ENCODE measurements around the gene RBMS3.

Gene RBMS3

DNA sequence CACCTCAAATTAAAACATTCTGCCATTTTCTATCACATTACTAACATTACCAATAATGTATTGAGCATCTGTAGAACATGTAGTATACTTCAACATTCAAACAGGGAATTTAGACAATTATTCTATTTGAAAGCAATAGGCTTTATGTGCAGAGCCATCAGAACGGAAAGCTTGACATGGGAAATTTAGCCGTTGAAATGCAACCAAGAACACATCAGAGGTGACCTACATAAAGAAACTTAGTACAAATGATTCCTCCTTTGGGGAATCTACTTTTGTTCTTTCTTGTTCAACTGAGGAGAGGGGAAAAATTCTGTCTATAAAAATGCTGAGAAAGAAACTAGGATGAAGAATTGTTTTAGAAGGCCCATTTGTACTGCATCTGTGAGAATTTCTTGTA lies 38.6 kb upstream of the RBMS3 start:
- ChIA-PET POLR2A (interaction anchor here (0.7 kb wide), 1 partner anchor 14 kb away, joined by 3 read pairs; no protein-coding TSS in a partner anchor), CTCF (no interaction called here)
- DNase-seq (ENCODE audit: extremely low spot score) = no peak
- TF ChIP-seq NFRKB (IDR thresholded peaks at IDR 0.05) = no peak
- TF ChIP-seq CTBP1 (IDR thresholded peaks at IDR 0.05; ENCODE audit: borderline replicate concordance) = no peak
- TF ChIP-seq ELF4 (IDR thresholded peaks at IDR 0.05) = no peak
- no peak for TF ChIP-seq FOXK2 (IDR thresholded peaks at IDR 0.05)
- no peak for TF ChIP-seq HDGF (IDR thresholded peaks at IDR 0.05; ENCODE audit: borderline replicate concordance)
- no peak for TF ChIP-seq SP1 (IDR thresholded peaks at IDR 0.05)
- no peak for TF ChIP-seq BHLHE40 (IDR thresholded peaks at IDR 0.05; ENCODE audit: borderline replicate concordance)
- no peak for TF ChIP-seq SUZ12 (IDR thresholded peaks at IDR 0.05)
- TF ChIP-seq LEF1 (IDR thresholded peaks at IDR 0.05; ENCODE audit: borderline replicate concordance) = no peak
- TF ChIP-seq L3MBTL2 (conservative IDR thresholded peaks at IDR 0.05) = no peak
- TF ChIP-seq FOXA1 (IDR thresholded peaks at IDR 0.05) = no peak
- TF ChIP-seq FOXM1 (IDR thresholded peaks at IDR 0.05; ENCODE audit: borderline replicate concordance) = no peak
- no peak for TF ChIP-seq TARDBP (IDR thresholded peaks at IDR 0.05)
- TF ChIP-seq ARNT (IDR thresholded peaks at IDR 0.05) = no peak
- no peak for TF ChIP-seq ZNF384 (IDR thresholded peaks at IDR 0.05)
- TF ChIP-seq, protein P1, sequence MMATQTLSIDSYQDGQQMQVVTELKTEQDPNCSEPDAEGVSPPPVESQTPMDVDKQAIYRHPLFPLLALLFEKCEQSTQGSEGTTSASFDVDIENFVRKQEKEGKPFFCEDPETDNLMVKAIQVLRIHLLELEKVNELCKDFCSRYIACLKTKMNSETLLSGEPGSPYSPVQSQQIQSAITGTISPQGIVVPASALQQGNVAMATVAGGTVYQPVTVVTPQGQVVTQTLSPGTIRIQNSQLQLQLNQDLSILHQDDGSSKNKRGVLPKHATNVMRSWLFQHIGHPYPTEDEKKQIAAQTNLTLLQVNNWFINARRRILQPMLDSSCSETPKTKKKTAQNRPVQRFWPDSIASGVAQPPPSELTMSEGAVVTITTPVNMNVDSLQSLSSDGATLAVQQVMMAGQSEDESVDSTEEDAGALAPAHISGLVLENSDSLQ (IDR thresholded peaks at IDR 0.05) = no peak

DNA sequence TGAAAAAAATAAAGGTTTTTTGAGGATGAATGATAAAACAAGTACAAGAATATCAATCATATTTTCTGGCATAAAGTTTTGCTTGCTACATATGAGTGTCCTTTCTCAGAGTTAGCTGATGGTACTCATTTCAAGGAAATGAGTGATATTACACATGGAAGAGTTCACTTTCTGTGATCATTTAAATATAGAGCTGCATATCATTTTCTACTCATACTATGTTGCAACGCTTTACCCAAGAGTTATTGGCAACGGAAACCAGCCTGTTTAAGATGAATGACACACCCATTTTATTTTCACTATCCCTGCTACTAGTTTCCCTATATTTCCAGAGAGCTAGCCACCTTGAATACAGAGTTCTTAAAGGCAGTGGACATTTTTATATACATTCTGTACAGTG lies 35.4 kb upstream of the RBMS3 start:
- ChIA-PET POLR2A (no interaction called here), CTCF (no interaction called here)
- DNase-seq (ENCODE audit: extremely low spot score) = no peak
- TF ChIP-seq FOXK2 (IDR thresholded peaks at IDR 0.05) (no peak), ELF4 (IDR thresholded peaks at IDR 0.05) (no peak), SUZ12 (IDR thresholded peaks at IDR 0.05) (no peak), ZNF384 (IDR thresholded peaks at IDR 0.05) (no peak), TARDBP (IDR thresholded peaks at IDR 0.05) (no peak), LEF1 (IDR thresholded peaks at IDR 0.05; ENCODE audit: borderline replicate concordance) (no peak)

DNA sequence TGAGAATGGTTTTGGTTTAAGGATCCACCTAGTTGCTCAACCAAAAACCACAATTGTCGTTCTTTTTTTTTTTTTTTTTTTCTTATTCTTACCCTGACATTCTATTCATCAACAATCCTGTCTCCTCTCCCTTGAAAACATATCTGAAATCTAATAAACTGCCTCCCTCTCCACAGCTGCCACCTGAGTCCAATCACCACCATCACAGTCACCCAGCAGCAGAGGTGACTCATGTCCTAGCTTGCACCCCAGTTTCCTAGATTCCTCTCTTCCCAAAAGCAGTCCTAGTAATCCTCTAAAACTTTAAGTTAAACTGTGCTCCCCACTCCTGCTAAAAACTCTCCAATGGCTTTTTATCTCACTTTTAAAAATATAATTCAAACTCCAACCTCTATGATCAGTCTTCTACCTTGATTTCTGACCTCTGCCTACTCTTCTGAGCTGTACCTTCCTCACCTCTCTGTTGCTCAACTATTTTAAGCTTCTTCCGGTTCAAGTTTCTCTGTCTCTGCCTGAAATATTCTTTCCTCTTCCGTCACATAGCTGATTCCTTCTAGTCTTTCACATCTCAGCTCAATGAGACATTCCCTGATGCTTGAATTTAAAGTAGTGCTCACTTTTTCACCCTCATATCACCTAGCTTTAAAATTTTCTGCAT lies 33.7 kb upstream of the RBMS3 start:
- DNase-seq (ENCODE audit: extremely low spot score) = no peak
- CTCF ChIA-PET = no interaction called here
- TF ChIP-seq CTBP1 (IDR thresholded peaks at IDR 0.05; ENCODE audit: borderline replicate concordance) = no peak
- no peak for TF ChIP-seq FOXA1 (IDR thresholded peaks at IDR 0.05)
- no peak for TF ChIP-seq FOXK2 (IDR thresholded peaks at IDR 0.05)
- no peak for TF ChIP-seq TARDBP (IDR thresholded peaks at IDR 0.05)
- TF ChIP-seq SP1 (IDR thresholded peaks at IDR 0.05) = no peak
- no peak for TF ChIP-seq NFRKB (IDR thresholded peaks at IDR 0.05)
- TF ChIP-seq ELF4 (IDR thresholded peaks at IDR 0.05) = no peak
- TF ChIP-seq LEF1 (IDR thresholded peaks at IDR 0.05; ENCODE audit: borderline replicate concordance) = no peak
- TF ChIP-seq ZNF384 (IDR thresholded peaks at IDR 0.05) = no peak
- TF ChIP-seq L3MBTL2 (conservative IDR thresholded peaks at IDR 0.05) = no peak
- no peak for TF ChIP-seq ARNT (IDR thresholded peaks at IDR 0.05)
- TF ChIP-seq SUZ12 (IDR thresholded peaks at IDR 0.05) = no peak
- TF ChIP-seq, protein P1 (IDR thresholded peaks at IDR 0.05) = no peak
- no peak for TF ChIP-seq BHLHE40 (IDR thresholded peaks at IDR 0.05; ENCODE audit: borderline replicate concordance)
- TF ChIP-seq HDGF (IDR thresholded peaks at IDR 0.05; ENCODE audit: borderline replicate concordance) = no peak
- POLR2A ChIA-PET = no interaction called here

DNA sequence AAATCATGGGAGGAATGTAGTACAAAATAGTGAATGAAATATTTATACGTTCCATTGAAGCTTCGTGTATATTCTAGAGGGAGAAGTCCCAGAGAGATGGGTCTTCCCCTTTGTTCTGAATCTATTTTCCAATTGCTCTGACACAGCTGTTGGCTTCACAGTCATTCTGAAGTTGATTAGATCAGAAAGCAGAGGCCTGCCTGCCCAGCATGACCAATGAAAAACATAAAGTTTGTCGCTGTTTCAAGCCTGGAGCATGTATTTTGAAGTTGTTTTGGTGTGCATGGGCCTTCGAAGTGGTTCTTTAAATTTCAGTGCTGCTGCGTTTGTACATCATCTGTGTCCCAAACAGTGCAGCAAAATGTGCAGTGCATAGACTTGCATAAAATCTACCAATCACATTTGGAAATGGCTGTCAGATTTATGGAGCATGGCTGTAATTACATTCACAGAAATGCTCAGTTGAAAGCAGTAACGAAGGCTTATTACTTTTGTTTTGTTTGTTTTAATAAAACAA lies 31.0 kb upstream of the RBMS3 start:
- CTCF ChIA-PET = no interaction called here
- POLR2A ChIA-PET = no interaction called here
- no peak for TF ChIP-seq ZNF384 (IDR thresholded peaks at IDR 0.05)
- TF ChIP-seq CTBP1 (IDR thresholded peaks at IDR 0.05; ENCODE audit: borderline replicate concordance) = no peak
- TF ChIP-seq NFRKB (IDR thresholded peaks at IDR 0.05) = no peak
- no peak for TF ChIP-seq FOXM1 (IDR thresholded peaks at IDR 0.05; ENCODE audit: borderline replicate concordance)
- no peak for TF ChIP-seq ELF4 (IDR thresholded peaks at IDR 0.05)
- no peak for TF ChIP-seq L3MBTL2 (conservative IDR thresholded peaks at IDR 0.05)
- no peak for TF ChIP-seq SP1 (IDR thresholded peaks at IDR 0.05)
- TF ChIP-seq, protein P1 (IDR thresholded peaks at IDR 0.05) = no peak
- no peak for TF ChIP-seq LEF1 (IDR thresholded peaks at IDR 0.05; ENCODE audit: borderline replicate concordance)
- no peak for TF ChIP-seq TARDBP (IDR thresholded peaks at IDR 0.05)
- no peak for TF ChIP-seq FOXA1 (IDR thresholded peaks at IDR 0.05)
- TF ChIP-seq HDGF (IDR thresholded peaks at IDR 0.05; ENCODE audit: borderline replicate concordance) = no peak
- no peak for TF ChIP-seq FOXK2 (IDR thresholded peaks at IDR 0.05)
- no peak for TF ChIP-seq BHLHE40 (IDR thresholded peaks at IDR 0.05; ENCODE audit: borderline replicate concordance)
- no peak for TF ChIP-seq SUZ12 (IDR thresholded peaks at IDR 0.05)
- DNase-seq (ENCODE audit: extremely low spot score) = no peak

DNA sequence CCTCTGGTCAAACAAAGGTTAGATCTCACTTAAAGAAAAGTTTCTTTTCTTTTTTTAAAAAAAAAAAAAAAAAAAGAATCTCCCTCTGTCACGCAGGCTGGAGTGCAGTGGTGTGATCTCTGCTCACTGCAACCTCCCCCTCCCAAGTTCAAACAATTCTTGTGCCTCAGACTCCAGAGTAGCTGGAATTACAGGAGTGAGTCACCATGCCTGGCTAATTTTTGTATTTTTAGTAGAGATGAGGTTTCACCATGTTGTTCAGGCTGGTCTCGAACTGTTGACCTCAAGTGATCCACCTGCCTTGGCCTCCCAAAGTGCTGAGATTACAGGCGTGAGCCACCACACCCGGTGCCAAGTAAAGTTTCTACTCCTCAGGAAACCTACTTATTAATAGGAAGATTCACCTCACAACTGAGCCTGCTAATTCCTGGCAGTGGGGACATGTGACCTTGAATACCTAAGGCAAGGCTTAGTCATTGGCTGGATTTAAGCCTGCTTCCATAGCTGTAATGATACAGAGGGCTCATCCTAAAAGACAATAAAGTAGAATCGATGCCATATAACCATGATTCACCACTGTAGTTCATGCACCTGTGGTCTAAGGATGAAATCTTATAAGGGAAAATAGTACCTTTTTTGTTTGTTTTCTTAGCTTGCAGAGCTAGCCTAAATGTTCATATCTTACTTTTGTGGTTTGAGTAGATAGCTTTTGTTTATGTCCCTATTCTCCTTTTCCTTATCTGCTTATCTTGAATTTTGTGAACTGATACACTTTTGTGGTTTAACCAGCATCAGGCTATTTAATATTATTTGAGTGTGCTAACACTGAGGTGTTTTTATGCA lies 24.8 kb upstream of the RBMS3 start:
- TF ChIP-seq, protein P1 (IDR thresholded peaks at IDR 0.05) = no peak
- no peak for TF ChIP-seq HDGF (IDR thresholded peaks at IDR 0.05; ENCODE audit: borderline replicate concordance)
- DNase-seq (ENCODE audit: extremely low spot score) = no peak
- CTCF ChIA-PET = no interaction called here
- POLR2A ChIA-PET = interaction anchor here (0.5 kb wide), 1 partner anchor 14 kb away, joined by 3 read pairs; no protein-coding TSS in a partner anchor

Measured in HEK293T (cell line).